Measurements from ENCODE around the gene MYDGF.

The MYDGF gene

DNA sequence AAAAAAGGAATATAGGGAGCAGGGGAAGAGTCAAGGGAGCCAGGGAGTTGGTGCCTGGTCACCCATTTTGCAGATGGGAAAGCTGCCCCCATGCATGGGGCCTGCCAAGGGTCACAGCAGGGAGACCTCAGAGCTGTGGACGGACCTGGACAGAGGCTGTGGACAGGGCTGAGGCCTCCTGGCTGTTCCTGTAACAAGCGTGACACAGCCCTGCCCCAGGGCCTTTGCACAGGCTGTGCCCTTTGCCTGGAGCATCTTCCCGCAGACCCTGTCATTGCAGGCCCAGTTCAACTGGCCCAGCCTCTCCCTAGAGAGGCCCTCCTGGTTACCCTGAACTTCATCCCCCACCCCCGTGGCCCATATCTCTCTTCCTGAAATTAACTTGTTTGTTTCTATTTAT is 24.4 kb downstream of the MYDGF start:
- ATAC-seq, result no peak
- H3K27me3 Mint-ChIP-seq, result no peaks in the 10 kb centered on the region
- H3K4me1 Mint-ChIP-seq, result peaks cover 66% of the 10 kb centered on the region
- peaks cover 27% of the 10 kb centered on the region for H3K36me3 Mint-ChIP-seq
- H3K27ac Mint-ChIP-seq, result no peak overlapping the region
- H3K4me3 Mint-ChIP-seq, result no peak overlapping the region
- no peaks in the 10 kb centered on the region for H3K9me3 Mint-ChIP-seq

- peaks cover 27% of the 10 kb centered on the region for H3K36me3 Mint-ChIP-seq
- H3K9me3 Mint-ChIP-seq, result no peaks in the 10 kb centered on the region
- ATAC-seq, result no peak
- H3K27ac Mint-ChIP-seq, result peak overlapping the region; percentile 49
- no peak overlapping the region for H3K4me3 Mint-ChIP-seq
- no peaks in the 10 kb centered on the region for H3K27me3 Mint-ChIP-seq
- H3K4me1 Mint-ChIP-seq, result peaks cover 67% of the 10 kb centered on the region
Observed at GRCh38 chr19:4642625-4643024, 27.5 kb downstream of the MYDGF start.

DNA sequence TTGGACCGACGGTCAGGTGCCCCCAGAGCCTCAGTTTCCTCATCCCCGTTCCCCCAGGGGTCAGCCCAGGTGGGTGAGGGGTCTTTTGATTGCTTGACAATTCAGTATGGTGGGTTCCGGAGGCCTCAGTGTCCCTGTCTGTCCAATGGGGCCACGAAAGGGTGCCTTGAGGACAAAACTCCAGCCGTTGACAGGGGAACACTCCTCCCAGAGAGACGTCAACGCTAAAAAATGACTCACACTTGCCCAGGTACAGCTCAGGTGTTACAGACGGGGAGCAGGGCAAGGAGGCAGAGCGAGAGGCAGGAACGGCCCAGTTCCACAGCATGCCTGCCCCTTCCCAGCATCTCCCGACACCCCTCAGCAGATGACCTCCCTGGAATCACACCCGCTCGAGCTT is 29.0 kb downstream of the MYDGF start:
- ATAC-seq, result no peak
- Mint-ChIP-seq H3K4me1 (peaks cover 57% of the 10 kb centered on the region), H3K27me3 (no peaks in the 10 kb centered on the region), H3K4me3 (peak overlapping the region; percentile 64), H3K9me3 (no peaks in the 10 kb centered on the region), H3K36me3 (peaks cover 18% of the 10 kb centered on the region), H3K27ac (peak overlapping the region; percentile 100)

GRCh38 chr19:4640247-4641000 is 29.7 kb downstream of the MYDGF start:
- Mint-ChIP-seq H3K27me3 (no peaks in the 10 kb centered on the region), H3K27ac (peak overlapping the region; percentile 100), H3K4me3 (peak overlapping the region; percentile 99), H3K9me3 (no peaks in the 10 kb centered on the region), H3K4me1 (peaks cover 53% of the 10 kb centered on the region), H3K36me3 (peaks cover 12% of the 10 kb centered on the region)
- ATAC-seq, result no peak

- peaks cover 6% of the 10 kb centered on the region for H3K36me3 Mint-ChIP-seq
- peak; percentile 42 for ATAC-seq
- H3K27me3 Mint-ChIP-seq, result no peaks in the 10 kb centered on the region
- H3K9me3 Mint-ChIP-seq, result no peaks in the 10 kb centered on the region
- peaks cover 53% of the 10 kb centered on the region for H3K4me1 Mint-ChIP-seq
- peak overlapping the region; percentile 100 for H3K27ac Mint-ChIP-seq
- peak overlapping the region; percentile 99 for H3K4me3 Mint-ChIP-seq
Observed at GRCh38 chr19:4639531-4640246, 30.5 kb downstream of the MYDGF start.

- Mint-ChIP-seq H3K27me3 (no peaks in the 10 kb centered on the region), H3K4me3 (peak within 1 kb of the TSS; percentile 99), H3K36me3 (peaks cover 6% of the 10 kb centered on the region), H3K9me3 (no peaks in the 10 kb centered on the region), H3K27ac (peak within 1 kb of the TSS; percentile 100), H3K4me1 (peaks cover 53% of the 10 kb centered on the region)
- ATAC-seq, result peak; percentile 96
Observed at GRCh38 chr19:4638828-4639530, 31.2 kb downstream of the MYDGF start, which contains the start of gene TNFAIP8L1. TSS of gene TNFAIP8L1 (plus strand) at chr19:4639516. CDS start at chr19:4651870, 12,354 bp downstream.

- H3K27ac Mint-ChIP-seq, result peak overlapping the region; percentile 100
- ATAC-seq, result no peak
Observed at GRCh38 chr19:4638317-4638716, 31.8 kb downstream of the MYDGF start.

DNA sequence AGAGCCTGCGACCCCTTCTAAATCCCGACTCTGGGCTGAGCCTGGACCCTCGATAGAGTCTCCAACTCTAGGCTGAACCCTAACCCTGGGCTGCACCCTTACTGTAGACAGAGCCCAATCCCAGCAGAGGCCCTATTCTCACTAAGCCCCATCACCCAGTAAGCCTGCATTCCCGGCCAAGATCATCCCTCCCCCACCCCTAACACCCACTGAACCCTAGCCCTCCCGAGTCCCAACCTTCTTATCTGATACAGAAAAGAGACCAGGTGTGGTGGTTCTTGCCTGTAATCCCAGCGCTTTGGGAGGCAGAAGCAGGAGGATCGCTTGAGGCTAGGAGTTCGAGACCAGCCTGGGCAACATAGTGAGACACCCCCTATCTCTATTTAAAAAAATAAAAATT is 33.4 kb downstream of the MYDGF start:
- peaks cover 42% of the 10 kb centered on the region for H3K4me1 Mint-ChIP-seq
- H3K9me3 Mint-ChIP-seq, result no peaks in the 10 kb centered on the region
- no peak for ATAC-seq
- H3K4me3 Mint-ChIP-seq, result no peak overlapping the region
- peaks cover 18% of the 10 kb centered on the region for H3K27me3 Mint-ChIP-seq
- no peaks in the 10 kb centered on the region for H3K36me3 Mint-ChIP-seq
- H3K27ac Mint-ChIP-seq, result peak overlapping the region; percentile 48

More at GRCh38 chr19:4638317-4638716, 31.8 kb downstream of the MYDGF start:
- peaks cover 6% of the 10 kb centered on the region for H3K36me3 Mint-ChIP-seq
- H3K27me3 Mint-ChIP-seq, result peaks cover 4% of the 10 kb centered on the region
- H3K4me3 Mint-ChIP-seq, result no peak overlapping the region
- H3K9me3 Mint-ChIP-seq, result no peaks in the 10 kb centered on the region
- H3K4me1 Mint-ChIP-seq, result peaks cover 54% of the 10 kb centered on the region

DNA sequence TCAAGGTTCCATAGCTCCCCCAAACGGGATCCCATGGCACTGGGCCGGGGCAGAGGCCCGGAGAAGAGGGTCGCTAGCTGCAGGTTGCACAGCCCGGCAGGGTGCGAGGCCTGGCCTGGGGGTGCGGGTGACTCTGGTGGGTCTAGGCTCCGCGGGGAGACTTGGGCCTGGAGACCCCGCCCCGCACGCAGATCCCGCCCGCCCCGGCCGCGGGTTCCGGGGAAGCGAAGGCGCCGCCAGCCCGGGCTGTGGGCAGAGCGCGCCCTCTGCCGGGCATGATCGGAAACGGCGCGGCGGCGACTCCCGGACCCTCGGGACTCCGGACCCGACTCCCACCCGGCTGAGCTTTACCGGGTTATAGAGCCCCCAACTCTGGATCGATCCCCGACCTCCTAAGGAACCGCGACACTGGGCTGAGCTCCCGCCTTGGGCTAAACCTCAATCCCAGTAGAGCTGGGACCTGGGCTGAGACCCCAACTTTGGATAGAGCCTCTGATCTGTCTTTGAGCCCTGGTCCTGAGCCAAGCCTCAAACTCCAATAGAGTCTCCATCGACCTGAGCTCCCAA is 33.9 kb downstream of the MYDGF start:
- ATAC-seq, result peak; percentile 5
- Mint-ChIP-seq H3K4me1 (peaks cover 38% of the 10 kb centered on the region), H3K4me3 (peak overlapping the region; percentile 65), H3K36me3 (no peaks in the 10 kb centered on the region), H3K27me3 (peaks cover 18% of the 10 kb centered on the region), H3K9me3 (no peaks in the 10 kb centered on the region), H3K27ac (peak overlapping the region; percentile 48)

DNA sequence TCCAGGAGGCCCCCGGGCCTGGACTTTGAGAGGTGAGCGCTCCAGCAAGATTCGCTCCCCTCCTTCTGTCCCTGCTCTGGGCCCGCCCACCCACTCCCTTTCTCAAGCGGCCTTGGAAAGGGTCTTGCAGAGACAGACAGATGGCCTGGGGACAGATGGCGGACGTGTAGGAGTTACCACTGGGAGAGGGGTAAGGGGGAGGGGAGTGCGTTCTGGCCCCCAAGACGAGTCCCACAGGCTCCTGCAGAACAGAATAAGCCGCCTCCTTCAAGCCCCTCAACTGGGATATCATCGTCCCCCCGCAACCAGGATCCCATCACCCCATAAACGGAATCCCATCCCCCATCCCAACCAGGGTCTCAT is 34.4 kb downstream of the MYDGF start:
- Mint-ChIP-seq H3K27ac (peak overlapping the region; percentile 48), H3K9me3 (no peaks in the 10 kb centered on the region), H3K27me3 (peaks cover 18% of the 10 kb centered on the region), H3K4me3 (peak overlapping the region; percentile 65), H3K36me3 (no peaks in the 10 kb centered on the region), H3K4me1 (peaks cover 33% of the 10 kb centered on the region)
- ATAC-seq, result no peak

DNA sequence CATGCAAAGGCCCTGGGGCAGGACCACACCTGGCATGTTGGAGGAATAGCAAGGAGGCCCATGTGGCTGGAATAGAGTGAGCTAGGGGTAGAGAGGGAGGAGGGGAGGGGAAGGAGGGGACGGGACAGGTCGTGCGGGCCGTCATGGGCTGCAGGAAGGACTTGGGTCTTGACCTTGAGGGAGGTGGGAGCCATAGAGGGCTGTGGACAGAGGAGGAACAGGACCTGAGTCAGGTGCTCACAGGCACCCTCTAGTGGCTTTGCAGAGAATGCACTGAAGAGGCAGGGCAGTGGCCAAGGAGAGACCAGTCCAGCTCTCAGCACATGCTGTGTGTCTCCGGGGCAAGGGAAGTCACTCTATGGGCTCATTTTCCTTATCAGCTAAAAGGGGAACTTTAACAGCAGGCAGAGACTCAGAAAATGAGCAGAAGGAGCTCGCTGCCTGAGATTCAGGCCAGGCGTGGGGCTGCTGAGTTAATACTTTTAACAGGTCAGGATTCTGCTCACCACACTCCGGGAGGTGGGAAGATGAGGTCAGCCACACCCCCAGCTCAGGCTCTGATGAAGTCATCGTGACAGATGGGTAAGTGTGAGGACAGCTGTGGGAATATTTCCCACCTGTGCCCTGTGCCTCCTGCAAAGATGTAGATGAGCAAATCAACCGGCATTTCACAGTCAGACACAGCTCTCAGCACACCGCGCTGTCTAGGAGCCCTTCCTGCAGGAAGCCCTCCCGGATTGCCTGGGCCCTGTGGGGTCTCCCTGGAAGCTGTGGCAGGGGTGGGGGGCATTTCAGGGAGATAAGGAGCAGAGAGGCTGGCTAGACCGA is 36.8 kb downstream of the MYDGF start:
- Mint-ChIP-seq H3K9me3 (no peaks in the 10 kb centered on the region), H3K4me3 (no peak overlapping the region), H3K27me3 (peaks cover 19% of the 10 kb centered on the region), H3K36me3 (no peaks in the 10 kb centered on the region), H3K27ac (no peak overlapping the region), H3K4me1 (peaks cover 13% of the 10 kb centered on the region)
- peak; percentile 70 for ATAC-seq

DNA sequence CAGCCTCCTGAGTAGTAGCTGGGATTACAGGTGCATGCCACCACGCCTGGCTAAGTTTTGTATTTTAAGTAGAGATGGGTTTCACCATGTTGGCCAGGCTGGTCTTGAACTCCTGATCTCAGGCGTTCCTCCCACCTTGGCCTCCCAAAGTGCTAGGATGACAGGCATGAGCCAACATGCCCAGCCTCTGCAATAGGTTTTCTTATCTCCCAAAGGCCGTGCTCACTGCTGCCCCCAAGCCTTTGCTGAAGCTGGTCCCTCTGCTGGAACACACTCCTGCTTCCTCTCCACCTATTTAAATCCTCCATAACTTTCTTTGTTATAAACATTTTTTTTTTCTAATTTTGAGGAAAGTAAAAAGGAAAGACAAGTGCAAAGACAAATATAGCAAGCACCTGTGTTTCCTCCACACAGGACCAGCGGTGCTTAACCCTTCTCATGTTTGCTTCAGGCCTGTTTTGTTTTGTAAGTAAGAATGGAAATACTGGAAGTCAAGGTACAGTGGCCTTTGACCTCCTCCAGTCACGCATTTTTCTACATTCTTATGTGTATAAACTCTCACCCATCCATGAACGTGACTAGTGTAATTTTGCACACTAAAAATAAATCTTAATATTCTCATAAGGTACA is 45.3 kb downstream of the MYDGF start:
- no peaks in the 10 kb centered on the region for H3K36me3 Mint-ChIP-seq
- peaks cover 67% of the 10 kb centered on the region for H3K27me3 Mint-ChIP-seq
- ATAC-seq, result no peak
- H3K9me3 Mint-ChIP-seq, result no peaks in the 10 kb centered on the region
- H3K27ac Mint-ChIP-seq, result no peak overlapping the region
- H3K4me1 Mint-ChIP-seq, result no peaks in the 10 kb centered on the region
- no peak overlapping the region for H3K4me3 Mint-ChIP-seq

- Mint-ChIP-seq H3K4me1 (no peaks in the 10 kb centered on the region), H3K27me3 (peaks cover 72% of the 10 kb centered on the region), H3K9me3 (no peaks in the 10 kb centered on the region), H3K27ac (no peak overlapping the region), H3K4me3 (no peak overlapping the region), H3K36me3 (no peaks in the 10 kb centered on the region)
- ATAC-seq, result no peak
Observed at GRCh38 chr19:4624301-4624700, 45.8 kb downstream of the MYDGF start.
